Hepatocyte (in vitro differentiated cells): ENCODE data around the gene MAST2.

Experiments used
- CTCF ChIP-seq: fragments of 200-600 bp; sonication (generic); IDR thresholded peaks from 2 replicates; pipeline ENCODE4 v1.5.1; 2016; ENCODE audit warnings: antibody characterized with exemption, mild to moderate bottlenecking; ENCODE audit not compliant: poor library complexity
- EZH2phosphoT487 ChIP-seq: fragments of 200-600 bp; sonication (generic); IDR thresholded peaks from one replicate; pipeline ENCODE4 v1.6.1; 2018; ENCODE audit warnings: antibody characterized with exemption, mild to moderate bottlenecking, low read depth, moderate library complexity; ENCODE audit not compliant: unreplicated experiment, severe bottlenecking

- no peak for TF ChIP-seq CTCF
- no peak for TF ChIP-seq EZH2phosphoT487
These were observed 41.1 kb upstream of the MAST2 start for GRCh38 chr1:45762291-45762690.
